ENCODE results near the gene MEMO1. TPM values are rescaled to one million over a fixed set of nuclear protein-coding genes. Genes with fewer than 3 reads are reported as not detected.

MEMO1 gene
- total RNA-seq, 2 donors from 2014 or later = 51.0 to 56.6 TPM

DNA sequence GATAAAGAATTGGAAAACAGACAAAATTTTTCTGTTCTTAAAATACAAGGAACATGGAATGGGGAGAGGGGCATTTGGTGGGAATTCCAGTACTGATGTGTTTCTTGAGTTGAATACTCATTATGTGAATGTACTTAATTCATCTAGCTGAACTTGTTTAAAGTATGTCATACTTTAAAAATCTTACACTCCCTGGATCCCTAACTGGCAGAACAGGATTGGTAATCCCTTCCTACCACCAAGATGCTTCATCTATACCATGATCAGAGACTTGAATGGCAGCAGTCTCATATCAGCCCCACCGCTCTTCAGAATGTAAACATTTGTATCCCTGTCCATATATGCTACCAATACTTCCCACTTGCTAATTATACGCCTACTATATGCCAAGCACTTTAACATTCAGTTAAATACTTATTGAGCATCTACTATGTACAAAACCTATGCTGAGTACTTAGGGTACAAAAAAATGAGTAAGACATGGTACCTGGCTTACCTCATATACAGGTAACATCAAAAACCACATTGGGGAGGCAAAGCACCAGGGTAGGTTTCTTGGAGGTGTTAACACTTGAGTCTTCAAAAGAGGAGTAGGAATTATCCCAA, 5.3 kb downstream of the MEMO1 start:
- ATAC-seq = no peak
- no peak for DNase-seq (ENCODE audit: low spot score in 2 of 2)
- peaks cover 0 to 5% of the 10 kb centered on the region in 2 donors for H3K9me3 Mint-ChIP-seq
- no peak overlapping the region for H3K27ac Mint-ChIP-seq
- peaks cover 8 to 30% of the 10 kb centered on the region in 2 donors for H3K36me3 Mint-ChIP-seq

DNA sequence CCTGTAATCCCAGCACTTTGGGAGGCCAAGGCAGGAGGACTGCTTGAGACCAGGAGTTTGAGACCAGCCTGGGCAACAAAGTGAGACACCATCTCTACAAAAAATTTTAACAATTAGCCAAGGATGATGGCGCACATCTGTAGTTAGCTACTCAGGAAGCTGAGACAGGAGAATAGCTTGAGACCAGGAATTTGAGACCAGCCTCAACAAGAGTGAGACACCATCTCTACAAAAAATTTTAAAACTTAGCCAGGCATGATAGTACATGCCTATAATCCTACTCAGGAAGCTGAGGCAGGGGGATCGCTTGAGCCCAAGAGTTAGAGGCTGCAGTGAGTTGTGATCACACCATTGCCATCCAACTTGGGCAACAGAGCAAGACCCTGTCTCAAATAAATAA, 7.0 kb downstream of the MEMO1 start:
- no peak for DNase-seq (ENCODE audit: low spot score in 2 of 2)
- ATAC-seq = no peak
- Mint-ChIP-seq H3K9me3 (peaks cover 0 to 5% of the 10 kb centered on the region in 2 donors), H3K36me3 (peaks cover 2 to 30% of the 10 kb centered on the region in 2 donors), H3K27ac (no peak overlapping the region)

DNA sequence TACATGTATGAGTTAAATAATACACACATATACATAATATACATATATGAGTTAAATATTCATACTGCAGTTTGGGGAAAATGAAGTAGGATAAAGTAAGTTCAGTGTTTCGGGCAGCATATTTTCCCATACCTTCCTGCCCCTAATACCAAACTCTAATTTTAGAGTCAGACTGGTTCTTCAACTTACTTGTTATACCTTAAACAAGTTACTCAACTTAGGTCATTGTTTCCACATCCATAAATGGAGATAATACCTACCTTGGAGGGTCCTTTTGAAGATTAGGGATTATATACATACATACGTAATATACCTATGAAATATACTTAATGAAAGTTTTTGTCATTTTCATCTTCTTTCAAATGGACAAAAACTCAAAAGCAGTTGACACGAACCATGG, 8.4 kb downstream of the MEMO1 start:
- no peak for DNase-seq (ENCODE audit: low spot score in 2 of 2)
- no peak for ATAC-seq
- peaks cover 0 to 29% of the 10 kb centered on the region in 2 donors for H3K36me3 Mint-ChIP-seq
- H3K27ac Mint-ChIP-seq = no peak overlapping the region
- peaks cover 0 to 5% of the 10 kb centered on the region in 2 donors for H3K9me3 Mint-ChIP-seq

GRCh38 chr2:31999438-31999837, 11.4 kb downstream of the MEMO1 start:
- no peak for ATAC-seq
- H3K27ac Mint-ChIP-seq = no peak overlapping the region
- no peak for DNase-seq (ENCODE audit: low spot score in 2 of 2)
- H3K36me3 Mint-ChIP-seq = peaks cover 0 to 9% of the 10 kb centered on the region in 2 donors
- H3K9me3 Mint-ChIP-seq = no peaks in the 10 kb centered on the region

GRCh38 chr2:31998731-31999383, 12.0 kb downstream of the MEMO1 start:
- H3K27ac Mint-ChIP-seq = peak overlapping the region in 1 of 2 donors; percentile 16
- no peak for DNase-seq (ENCODE audit: low spot score in 2 of 2)
- no peaks in the 10 kb centered on the region for H3K9me3 Mint-ChIP-seq
- H3K36me3 Mint-ChIP-seq = peaks cover 0 to 5% of the 10 kb centered on the region in 2 donors
- peak; percentile 40 to 52 for ATAC-seq

DNA sequence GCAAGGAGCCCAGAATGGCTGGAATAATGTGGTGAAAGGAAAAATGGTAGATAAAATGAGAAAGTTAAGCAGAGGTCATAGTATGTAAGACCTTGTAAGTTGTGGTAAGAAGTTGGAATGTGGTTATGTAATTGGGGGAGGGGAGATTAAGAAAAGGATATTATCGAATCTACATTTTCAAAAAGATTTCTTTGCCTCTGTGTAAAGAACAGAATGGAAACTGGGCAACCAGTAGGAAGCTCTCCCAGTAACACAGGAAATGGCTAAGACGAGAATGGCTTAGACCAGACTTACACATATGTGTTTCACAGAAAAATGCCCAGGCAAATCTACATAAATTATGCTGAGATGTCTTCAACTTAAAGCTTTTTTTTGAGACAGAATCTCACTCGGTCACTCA, 13.2 kb downstream of the MEMO1 start:
- H3K36me3 Mint-ChIP-seq = peaks cover 0 to 5% of the 10 kb centered on the region in 2 donors
- DNase-seq (ENCODE audit: low spot score in 2 of 2) = no peak
- no peaks in the 10 kb centered on the region for H3K9me3 Mint-ChIP-seq
- peak; percentile 24 to 56 for ATAC-seq
- H3K27ac Mint-ChIP-seq = no peak overlapping the region

- DNase-seq (ENCODE audit: low spot score in 2 of 2) = no peak
- H3K27ac Mint-ChIP-seq = no peak overlapping the region
- no peaks in the 10 kb centered on the region for H3K9me3 Mint-ChIP-seq
- peaks cover 0 to 5% of the 10 kb centered on the region in 2 donors for H3K36me3 Mint-ChIP-seq
- ATAC-seq = no peak
These were observed 14.1 kb downstream of the MEMO1 start for GRCh38 chr2:31996571-31997150.

- H3K27ac Mint-ChIP-seq = no peak overlapping the region
- H3K36me3 Mint-ChIP-seq = peaks cover 0 to 16% of the 10 kb centered on the region in 2 donors
- no peak for ATAC-seq
- H3K9me3 Mint-ChIP-seq = no peaks in the 10 kb centered on the region
- no peak for DNase-seq (ENCODE audit: low spot score in 2 of 2)
These were observed 17.9 kb downstream of the MEMO1 start for GRCh38 chr2:31992934-31993333.

DNA sequence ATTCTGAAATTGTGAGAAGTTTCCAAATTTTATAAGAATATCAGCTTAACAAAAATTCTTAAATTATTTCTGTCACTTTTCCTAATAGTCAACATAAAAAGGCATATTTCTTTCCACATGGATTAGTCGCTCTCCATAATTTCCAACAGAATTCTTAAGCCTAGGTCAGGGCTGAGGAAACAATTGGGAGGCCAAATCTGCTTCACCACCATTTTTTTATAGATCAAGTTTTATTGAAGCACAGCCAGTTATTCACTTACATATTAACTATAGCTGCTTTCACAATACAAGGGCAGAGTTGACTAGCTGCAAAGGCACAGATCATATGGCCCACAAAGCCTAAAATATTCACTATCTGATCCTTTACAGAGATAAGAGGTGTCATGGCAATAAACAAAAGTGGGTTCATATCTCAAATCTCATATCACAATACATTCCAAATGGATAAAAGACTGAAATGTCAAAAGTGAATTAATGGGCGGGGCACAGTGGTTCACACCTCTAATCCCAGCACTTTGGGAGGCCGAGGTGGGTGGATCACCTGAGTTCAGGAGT, 18.7 kb downstream of the MEMO1 start:
- DNase-seq (ENCODE audit: low spot score in 2 of 2) (no peak), ATAC-seq (no peak)
- Mint-ChIP-seq H3K36me3 (peaks cover 0 to 11% of the 10 kb centered on the region in 2 donors), H3K27ac (peak overlapping the region in 1 of 2 donors; percentile 25), H3K9me3 (no peaks in the 10 kb centered on the region)

- no peak for ATAC-seq
- no peak overlapping the region for H3K27ac Mint-ChIP-seq
- H3K9me3 Mint-ChIP-seq = no peaks in the 10 kb centered on the region
- H3K36me3 Mint-ChIP-seq = peaks cover 0 to 11% of the 10 kb centered on the region in 2 donors
- DNase-seq (ENCODE audit: low spot score in 2 of 2) = no peak
These were observed 20.9 kb downstream of the MEMO1 start for GRCh38 chr2:31989946-31990345.

DNA sequence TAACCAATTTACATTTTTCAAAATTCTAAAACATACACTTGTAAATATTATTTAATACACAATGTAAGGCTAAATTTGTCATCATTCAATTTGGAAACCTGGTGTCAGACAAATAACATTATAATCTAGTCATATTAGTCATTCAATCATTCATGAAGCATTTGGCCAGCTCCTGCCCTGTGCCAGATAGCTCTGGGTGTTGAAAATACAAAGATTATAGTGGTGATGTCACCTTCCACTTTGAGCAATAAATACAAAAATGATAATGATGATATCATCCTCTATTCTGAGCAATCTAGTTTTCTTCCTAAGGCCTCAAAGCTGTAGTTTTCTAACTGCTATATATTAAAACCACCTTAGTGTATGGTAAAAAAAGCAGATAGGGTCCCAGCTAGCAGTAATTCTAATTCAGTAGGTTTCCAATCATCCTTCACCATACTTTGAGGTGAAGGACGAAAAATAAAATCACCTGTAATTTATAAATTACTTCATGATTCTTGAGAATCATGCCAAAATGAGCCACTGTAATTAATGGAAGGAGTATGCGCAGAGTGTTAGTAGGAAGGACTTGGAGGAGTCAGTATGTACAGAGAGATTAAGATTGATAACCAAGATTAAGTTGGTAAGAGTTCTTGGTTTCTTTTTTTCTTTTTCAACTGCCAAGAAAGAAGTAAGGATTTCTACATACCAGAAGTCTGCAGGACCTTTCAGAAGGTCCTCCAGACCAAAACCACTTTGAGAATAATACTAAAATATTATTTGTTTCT, 23.2 kb downstream of the MEMO1 start:
- no peak for DNase-seq (ENCODE audit: low spot score in 2 of 2)
- Mint-ChIP-seq H3K27ac (peak overlapping the region in 1 of 2 donors; percentile 85), H3K9me3 (no peaks in the 10 kb centered on the region), H3K36me3 (peaks cover 6 to 19% of the 10 kb centered on the region in 2 donors)
- ATAC-seq = peak; percentile 28 to 92

GRCh38 chr2:31986906-31987305, 23.9 kb downstream of the MEMO1 start:
- Mint-ChIP-seq H3K27ac (peak overlapping the region in 1 of 2 donors; percentile 93), H3K36me3 (peaks cover 6 to 19% of the 10 kb centered on the region in 2 donors), H3K9me3 (no peaks in the 10 kb centered on the region)
- peak in 1 of 2 donors; percentile 34 for ATAC-seq
- DNase-seq (ENCODE audit: low spot score in 2 of 2) = no peak

DNA sequence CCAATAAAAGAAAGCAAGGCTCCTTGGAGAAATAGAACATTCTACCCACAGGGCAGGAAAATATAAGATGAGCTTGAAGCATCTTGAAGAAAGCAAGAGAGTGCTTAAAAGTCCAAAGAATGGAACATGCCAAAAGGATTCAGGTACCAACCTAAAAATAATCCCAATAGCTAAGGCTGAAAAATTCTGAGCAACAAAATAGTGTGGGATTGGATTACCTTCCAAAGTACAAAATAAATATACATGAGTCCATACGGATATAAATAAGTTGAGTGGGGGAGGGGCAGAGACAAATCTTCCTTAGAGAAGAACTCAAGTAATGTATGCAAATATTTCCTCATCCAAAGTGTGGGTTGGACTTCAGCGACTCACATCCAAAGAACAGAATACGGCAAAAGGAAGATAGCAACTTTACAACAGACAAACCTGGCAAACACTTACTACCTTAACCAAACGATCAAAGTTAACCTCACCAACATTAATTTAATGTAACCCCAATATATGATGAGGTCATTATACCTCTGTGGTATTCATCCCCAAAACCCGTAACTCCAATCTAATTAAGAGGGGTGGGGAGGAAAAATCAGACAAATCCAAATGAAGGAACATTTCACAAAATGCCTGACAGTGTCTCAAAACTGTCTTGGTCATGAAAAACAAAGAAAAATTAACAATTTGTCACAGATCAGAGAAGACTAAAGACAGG, 26.9 kb downstream of the MEMO1 start:
- H3K9me3 Mint-ChIP-seq = peaks cover 0 to 2% of the 10 kb centered on the region in 2 donors

DNA sequence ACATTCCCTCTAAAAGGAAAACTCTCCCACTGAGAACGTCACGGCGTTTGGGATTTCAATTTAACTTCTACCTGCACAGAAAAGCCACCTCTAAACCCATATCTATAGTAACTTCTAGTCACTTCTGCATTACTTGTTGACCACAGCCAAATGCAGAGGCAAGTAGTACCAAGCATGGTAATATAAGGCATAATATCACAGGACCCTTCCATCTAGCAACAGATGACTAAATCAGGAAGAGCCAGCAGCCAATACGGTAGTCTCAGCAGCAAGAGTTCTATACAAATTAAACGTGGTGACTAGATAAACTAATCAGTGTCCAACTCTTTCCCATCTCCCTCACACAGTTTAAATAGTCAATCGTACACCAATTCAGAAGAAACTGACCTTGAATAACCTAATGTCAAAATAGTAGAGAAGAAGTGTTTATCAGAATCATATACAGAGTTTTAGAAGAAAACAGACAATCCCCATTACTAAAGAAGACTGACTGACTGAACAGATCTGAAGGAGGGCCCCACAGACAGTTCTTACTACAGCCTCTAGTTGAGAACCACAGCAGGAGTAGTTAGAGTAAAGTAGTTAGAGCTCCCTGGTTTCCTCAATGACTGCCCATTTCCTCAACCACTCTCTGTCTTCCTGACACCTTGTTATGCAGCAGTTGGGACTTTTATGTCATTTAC, 30.0 kb downstream of the MEMO1 start:
- peak; percentile 33 to 71 for ATAC-seq
- DNase-seq (ENCODE audit: low spot score in 2 of 2) = no peak
- H3K9me3 Mint-ChIP-seq = peaks cover 0 to 5% of the 10 kb centered on the region in 2 donors
- no peak overlapping the region for H3K27ac Mint-ChIP-seq
- peaks cover 6 to 14% of the 10 kb centered on the region in 2 donors for H3K36me3 Mint-ChIP-seq

More for the DNA sequence above, 26.9 kb downstream of the MEMO1 start:
- DNase-seq (ENCODE audit: low spot score in 2 of 2) (no peak), ATAC-seq (no peak)
- no peak overlapping the region for H3K27ac Mint-ChIP-seq
- peaks cover 6 to 10% of the 10 kb centered on the region in 2 donors for H3K36me3 Mint-ChIP-seq

- no peak overlapping the region for H3K27ac Mint-ChIP-seq
- DNase-seq (ENCODE audit: low spot score in 2 of 2) (no peak), ATAC-seq (no peak)
- H3K9me3 Mint-ChIP-seq = peaks cover 0 to 5% of the 10 kb centered on the region in 2 donors
- peaks cover 6 to 14% of the 10 kb centered on the region in 2 donors for H3K36me3 Mint-ChIP-seq
These were observed 30.9 kb downstream of the MEMO1 start for GRCh38 chr2:31979956-31980355.
